ENCODE results near the gene ZNF91. TPM values are rescaled to one million over a fixed set of nuclear protein-coding genes. Genes with fewer than 3 reads are reported as not detected.
"Not testable (repeated sequence)": the region's sequence is repeated elsewhere in the genome, so short reads cannot be mapped to it uniquely, and the experiment has no call there.

The ZNF91 gene
- total RNA-seq, 1 donor from 2014 or later = 91.2 TPM

DNA sequence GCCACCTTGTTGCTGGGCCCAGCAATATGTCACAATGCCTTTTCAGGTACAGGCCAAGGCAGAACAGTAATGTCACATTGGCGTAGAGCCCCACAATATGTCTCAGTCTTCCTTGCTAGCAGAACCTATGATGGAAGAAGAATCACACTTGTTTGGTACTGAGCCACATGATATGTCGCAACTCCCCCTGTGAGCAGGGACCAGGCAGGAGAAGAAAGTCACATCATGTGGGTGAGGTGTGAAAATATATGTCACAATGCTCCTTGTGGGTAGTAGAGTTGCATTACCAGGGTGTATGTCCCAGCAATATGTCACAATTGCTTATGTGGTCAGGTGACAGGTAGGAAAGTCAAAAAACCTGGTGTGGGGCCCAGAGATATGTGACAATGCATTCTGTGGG, 7.1 kb upstream of the ZNF91 start:
- DNase-seq (ENCODE audit: low spot score) = no peak
- no peak for ATAC-seq
- intact Hi-C loops (cut with DNase I) = no loop called here

DNA sequence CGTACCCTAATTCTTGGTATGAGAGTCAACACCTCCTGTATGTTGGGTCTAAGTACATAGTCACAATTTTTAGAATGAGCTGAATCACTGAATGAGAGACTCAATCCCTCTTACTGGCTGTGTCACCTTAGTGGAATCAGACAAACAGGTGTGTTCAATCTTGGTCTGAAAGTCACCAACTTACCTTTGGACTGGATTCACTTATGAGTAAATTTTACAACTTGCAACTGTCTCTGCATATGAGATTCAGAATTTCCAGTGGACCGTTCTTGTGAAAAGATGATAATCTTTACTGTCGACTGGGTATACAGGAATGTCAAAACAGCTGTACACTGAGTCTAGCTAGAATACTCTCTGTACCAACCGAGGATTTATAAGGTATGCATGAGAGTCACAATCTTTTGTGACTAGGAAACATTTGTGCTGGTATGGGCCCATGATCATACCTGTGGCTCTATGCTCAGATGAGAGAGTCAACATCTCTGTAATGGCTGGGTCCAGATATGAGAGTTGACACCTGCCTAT, 5.9 kb upstream of the ZNF91 start:
- ATAC-seq (no peak), DNase-seq (ENCODE audit: low spot score) (no peak)
- intact Hi-C loops (cut with DNase I) = no loop called here

DNA sequence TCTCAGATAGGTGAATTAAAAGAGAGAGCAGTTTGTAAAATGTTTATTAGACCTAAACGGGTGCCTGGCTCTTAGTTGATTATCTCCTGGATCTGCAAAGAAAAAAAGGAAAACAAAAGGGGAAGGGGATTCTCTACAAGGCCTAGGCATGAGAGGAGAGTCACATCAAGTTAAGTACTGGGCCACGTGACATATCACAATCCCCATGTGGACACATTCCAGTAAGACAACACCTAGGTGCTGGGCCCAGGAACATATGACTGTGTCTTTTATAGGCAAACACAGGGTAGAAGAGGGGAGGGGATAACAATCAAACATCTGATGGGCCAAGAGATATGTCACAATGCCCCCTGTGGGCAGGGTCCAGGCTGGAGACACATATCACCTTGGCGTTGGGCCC, 4.2 kb upstream of the ZNF91 start:
- DNase-seq (ENCODE audit: low spot score) (no peak), ATAC-seq (no peak)
- intact Hi-C loops (cut with DNase I) = no loop called here

DNA sequence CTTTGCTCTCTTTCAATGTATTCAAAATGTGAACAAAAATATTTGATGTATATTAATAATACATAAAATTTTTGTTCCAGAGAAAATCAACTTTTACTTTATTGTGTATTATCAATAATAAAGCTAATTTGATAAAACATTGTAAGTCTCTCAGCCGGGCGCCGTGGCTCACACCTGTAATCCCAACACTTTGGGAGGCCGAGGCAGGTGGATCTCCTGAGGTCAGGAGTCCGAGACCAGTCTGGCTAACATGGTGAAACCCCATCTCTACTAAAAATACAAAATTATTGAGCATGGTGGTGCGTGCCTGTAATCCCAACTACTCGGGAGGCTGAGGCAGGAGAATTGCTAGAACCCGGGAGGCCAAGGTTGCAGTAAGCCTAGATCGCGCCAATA, 449 bp upstream of the ZNF91 start:
- ATAC-seq; DNase-seq (ENCODE audit: low spot score); intact Hi-C loops (cut with DNase I): not testable (repeated sequence)

DNA sequence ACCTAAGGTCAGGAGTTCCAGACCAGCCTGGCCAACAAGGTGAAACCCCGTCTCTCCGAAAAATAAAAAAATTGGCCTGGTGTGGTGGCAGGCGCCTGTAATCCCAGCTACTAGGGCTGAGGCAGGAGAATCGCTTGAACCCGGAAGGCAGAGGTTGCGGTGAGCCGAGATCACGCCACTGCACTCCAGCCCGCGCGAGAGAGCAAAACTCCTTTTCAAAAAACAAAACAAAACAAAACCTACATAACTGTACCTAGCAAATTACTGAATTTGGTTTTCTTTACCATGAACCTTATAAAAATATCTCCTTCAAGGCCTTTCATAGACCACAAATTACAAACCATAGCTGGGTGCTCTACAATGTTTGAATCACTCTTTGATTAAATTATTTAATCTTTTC, 760 bp downstream of the ZNF91 start:
- intact Hi-C loops (cut with DNase I) = no loop called here
- DNase-seq (ENCODE audit: low spot score) = no peak
- peak; percentile 65 for ATAC-seq

DNA sequence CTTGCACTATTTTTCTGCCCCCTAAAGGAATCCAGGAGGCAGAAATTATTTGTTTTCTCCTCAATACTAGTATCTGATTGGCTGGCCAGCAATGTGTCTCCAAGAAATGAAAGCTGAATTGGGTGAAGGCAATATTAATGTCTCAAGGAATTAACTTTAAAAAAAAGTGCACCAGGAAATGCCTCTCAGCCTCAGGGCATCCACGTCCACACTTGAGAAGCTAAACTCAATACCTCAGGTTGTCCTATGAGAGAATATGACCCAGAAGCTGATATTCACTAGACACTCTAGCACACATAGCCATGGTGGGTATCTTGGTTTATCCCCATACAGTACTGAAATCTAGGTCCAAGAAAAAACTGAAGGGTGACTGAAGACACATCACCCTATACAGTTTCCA, 2.1 kb downstream of the ZNF91 start:
- ATAC-seq (no peak), DNase-seq (ENCODE audit: low spot score) (no peak)
- intact Hi-C loops (cut with DNase I) = no loop called here

DNA sequence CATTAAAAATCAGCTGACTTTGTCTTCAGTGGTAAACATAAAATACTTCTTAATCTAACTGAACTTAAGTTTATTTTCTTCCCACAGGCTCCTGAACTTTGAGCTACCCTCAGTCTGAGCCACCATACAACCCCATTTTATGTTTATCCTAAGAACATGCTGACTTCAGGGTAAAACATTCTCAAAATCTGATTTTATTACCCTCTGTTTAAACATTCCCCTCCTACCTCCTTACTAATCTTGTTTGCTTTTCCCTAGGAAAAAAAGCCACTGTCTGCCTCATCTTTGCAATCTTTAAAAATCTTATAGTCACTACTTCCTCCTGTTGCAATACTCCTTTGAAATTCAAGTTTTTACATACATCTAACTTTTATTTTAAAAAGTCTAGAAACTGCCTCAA, 4.0 kb downstream of the ZNF91 start:
- DNase-seq (ENCODE audit: low spot score) (no peak), ATAC-seq (no peak)
- intact Hi-C loops (cut with DNase I) = no loop called here

DNA sequence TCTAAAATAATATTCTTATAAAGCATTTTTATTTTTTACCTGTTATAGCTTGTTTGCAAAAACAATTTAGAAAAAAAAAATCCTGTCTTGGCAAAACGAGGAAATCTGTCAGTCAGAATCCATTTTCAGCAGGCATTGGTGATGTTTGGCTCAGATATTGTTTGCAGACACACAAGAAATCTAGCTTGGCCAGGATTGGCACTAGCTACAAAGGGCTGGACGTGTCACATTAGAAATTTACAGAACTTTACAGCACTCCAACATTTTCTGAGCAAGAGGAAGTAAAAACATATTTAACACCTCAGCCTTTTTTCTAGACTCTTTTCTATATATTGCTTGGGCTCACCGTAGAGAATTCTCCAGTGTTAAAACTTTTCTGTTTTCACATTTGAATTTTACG, 9.9 kb downstream of the ZNF91 start:
- ATAC-seq = no peak
- DNase-seq (ENCODE audit: low spot score) = no peak
- intact Hi-C loops (cut with DNase I) = no loop called here

DNA sequence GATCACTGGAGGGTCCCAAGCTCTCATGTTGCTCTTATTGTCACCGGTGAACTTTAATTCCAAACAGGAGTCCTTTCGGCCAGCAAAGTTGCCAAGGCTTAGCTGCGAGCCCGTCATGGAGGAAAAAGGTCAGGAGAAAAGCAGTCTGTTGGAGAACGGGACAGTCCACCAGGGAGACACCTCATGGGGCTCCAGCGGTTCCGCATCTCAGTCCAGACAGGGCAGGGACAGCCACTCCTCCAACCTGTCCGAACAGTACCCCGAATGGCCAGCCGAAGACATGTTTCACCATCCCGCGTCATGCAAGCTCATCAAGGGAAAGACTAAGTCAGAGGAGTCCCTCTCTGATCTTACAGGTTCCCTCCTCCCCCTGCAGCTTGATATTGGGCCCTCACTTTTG, 10.4 kb downstream of the ZNF91 start:
- intact Hi-C loops (cut with DNase I) = no loop called here
- no peak for ATAC-seq
- DNase-seq (ENCODE audit: low spot score) = no peak

DNA sequence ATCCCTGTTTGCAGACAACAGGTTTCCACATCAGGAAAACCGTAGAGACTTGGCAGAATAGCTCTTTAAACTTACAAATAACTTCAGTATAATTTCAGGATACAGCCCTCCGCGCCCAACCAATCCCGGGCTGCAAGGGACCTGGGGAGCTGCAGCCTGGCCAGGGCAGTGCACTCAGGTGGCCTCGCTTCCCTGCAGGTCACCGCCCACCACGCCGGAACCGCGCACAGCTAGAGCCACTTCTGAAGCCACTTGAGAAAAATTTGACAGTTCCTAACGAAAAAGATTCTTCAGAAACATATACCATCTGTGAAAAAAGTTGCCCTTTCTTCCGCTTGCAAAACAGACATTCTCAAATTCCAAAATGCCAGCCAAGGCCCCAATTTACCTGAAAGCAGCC, 11.1 kb downstream of the ZNF91 start:
- intact Hi-C loops (cut with DNase I) = no loop called here
- no peak for ATAC-seq

DNA sequence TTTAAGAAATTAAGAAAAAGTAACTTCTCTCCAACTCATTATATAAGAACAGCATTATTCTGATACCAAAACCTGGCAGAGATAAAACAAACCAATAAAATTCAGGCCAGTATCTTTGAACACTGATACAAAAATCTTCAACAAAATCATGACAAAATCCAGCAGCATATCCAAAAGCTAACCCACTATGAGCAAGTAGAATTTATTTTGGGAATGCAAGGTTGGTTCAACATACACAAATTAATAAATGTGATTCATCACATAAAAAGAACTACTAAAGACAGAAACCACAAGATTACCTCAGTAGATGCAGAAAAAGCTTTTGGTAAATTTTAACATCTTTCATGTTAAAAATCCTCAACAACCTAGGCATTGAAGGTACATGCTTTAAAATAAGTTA, 12.3 kb downstream of the ZNF91 start:
- intact Hi-C loops (cut with DNase I) = no loop called here
- DNase-seq (ENCODE audit: low spot score) (no peak), ATAC-seq (no peak)

More for the DNA sequence above, 11.1 kb downstream of the ZNF91 start:
- no peak for DNase-seq (ENCODE audit: low spot score)

DNA sequence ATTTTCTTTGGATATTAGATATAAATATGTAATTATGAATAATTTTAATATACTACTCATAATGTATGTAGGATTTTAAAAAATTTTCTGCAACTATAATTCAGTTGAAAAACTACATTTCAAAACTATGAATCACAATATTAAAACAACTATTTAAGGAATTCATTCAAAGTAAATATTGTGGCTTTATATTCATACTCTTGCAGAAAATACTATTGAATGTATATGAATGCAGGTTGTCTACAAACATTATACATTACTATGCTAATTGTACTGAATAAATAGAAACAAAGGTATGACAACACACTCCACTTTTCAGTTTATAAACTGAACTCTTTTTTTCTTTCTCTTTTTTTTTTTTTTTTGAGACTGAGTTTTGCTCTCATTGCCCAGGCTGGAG, 14.2 kb downstream of the ZNF91 start:
- no peak for ATAC-seq
- DNase-seq (ENCODE audit: low spot score) = no peak
- intact Hi-C loops (cut with DNase I) = no loop called here

DNA sequence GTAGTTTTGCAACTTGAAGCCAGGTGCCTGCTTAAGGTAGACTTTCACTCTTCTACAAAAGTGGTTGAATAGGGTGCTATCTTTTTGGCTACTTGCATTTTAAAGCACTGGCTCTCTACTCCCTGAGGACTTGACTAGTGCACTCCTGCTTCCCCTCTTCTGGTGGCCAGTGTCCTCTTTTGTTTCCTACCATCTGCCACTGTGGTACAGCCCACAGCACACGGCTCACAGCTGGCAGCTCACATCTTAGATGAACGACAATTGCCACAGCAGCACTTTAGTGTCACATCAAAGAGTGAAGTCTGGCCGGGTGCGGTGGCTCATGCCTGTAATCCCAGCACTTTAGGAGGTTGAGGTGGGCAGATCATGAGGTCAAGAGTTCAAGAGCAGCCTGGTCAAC, 15.6 kb downstream of the ZNF91 start:
- ATAC-seq; intact Hi-C loops (cut with DNase I); DNase-seq (ENCODE audit: low spot score): not testable (repeated sequence)

DNA sequence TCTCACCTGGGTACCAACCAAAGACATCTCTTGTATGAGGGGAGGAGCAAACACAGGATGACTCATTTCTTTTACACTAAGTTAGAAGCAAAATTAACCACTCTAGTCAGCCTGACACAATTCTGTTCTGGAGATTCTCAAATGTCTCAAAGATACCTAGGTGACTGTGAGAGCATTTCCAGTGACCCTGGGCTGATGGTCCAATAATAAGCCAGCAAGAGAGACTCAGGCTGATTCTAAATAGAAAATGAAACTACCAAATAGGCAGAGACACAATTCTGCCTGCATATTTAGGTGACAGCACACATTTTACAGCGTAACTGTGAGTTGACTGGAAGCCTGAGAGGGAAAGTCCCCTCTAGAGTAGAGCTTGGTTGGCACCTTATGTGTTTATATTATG, 16.3 kb downstream of the ZNF91 start:
- intact Hi-C loops (cut with DNase I) = no loop called here
- DNase-seq (ENCODE audit: low spot score) (no peak), ATAC-seq (no peak)

DNA sequence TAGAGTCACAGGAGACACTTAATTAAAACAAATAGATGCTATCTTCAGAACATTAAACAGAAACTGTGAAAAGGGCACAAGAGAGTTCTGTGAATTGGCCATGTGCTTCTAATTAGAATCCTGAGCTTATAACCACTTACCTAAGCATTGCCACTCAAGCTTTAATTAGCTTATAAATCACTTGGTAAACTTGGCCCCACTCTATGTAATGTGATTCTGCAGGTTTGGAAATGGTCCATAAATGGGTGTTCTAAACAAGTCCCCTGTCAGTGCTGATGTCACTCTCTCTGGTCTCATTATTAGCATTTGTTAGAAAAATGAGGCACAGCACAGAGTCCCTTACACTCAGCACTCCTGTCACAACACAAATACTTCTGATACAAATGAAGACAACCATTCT, 18.0 kb downstream of the ZNF91 start:
- ATAC-seq = no peak
- intact Hi-C loops (cut with DNase I) = no loop called here

DNA sequence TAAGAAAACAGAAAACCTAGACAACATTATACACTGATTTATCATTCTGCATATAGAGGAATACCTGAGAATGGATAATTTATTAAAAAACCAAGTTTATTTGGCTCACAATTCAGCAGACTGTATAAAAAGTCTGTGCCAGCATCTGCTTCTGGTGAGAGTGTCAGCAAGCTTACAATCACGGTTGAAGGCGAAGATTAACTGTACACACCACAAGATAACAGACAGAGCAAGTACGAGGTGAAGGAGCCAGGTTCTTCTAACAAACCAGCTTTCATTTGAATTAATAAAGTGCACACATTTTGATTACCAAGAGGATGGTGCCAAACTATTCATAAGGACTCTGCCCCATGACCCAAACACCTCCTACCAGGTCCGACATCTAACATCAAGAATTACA, 28.8 kb downstream of the ZNF91 start:
- DNase-seq (ENCODE audit: low spot score) (no peak), ATAC-seq (no peak)
- intact Hi-C loops (cut with DNase I) = no loop called here

More for the DNA sequence above, 18.0 kb downstream of the ZNF91 start:
- DNase-seq (ENCODE audit: low spot score) = no peak

DNA sequence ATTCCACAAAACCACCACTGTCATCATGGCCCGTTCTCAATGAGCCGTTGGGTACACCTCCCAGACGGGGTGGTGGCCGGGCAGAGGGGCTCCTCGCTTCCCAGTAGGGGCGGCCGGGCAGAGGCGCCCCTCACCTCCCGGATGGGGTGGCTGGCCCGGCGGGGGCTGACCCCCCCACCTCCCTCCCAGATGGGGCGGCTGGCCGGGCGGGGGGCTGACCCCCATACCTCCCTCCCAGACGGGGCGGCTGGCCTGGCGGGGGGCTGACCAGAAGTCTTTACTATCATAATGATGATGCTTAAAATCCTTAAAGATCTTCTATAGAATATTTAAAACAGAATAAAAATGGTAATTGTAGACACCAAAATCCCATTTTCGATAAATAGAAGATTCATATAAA, 29.2 kb downstream of the ZNF91 start:
- intact Hi-C loops (cut with DNase I); ATAC-seq; DNase-seq (ENCODE audit: low spot score): not testable (repeated sequence)

DNA sequence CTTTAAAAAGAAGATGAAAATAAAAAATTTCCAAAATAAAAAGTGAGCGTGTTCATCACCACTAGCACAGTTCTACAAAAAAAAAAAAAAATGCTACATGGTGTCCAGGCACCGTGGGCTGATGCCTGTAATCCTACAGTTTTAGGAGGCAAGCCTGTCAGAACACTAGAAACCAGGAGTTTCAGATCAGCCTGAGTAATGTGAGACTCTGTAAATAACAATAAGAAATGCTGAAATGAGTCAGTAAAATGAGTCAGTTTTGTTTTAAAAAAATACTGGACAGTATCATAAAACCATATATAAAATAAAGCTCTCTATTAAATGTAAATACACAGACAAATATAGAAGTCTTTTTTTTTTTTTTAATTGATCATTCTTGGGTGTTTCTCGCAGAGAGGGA, 30.0 kb downstream of the ZNF91 start:
- no peak for DNase-seq (ENCODE audit: low spot score)
- ATAC-seq = no peak

DNA sequence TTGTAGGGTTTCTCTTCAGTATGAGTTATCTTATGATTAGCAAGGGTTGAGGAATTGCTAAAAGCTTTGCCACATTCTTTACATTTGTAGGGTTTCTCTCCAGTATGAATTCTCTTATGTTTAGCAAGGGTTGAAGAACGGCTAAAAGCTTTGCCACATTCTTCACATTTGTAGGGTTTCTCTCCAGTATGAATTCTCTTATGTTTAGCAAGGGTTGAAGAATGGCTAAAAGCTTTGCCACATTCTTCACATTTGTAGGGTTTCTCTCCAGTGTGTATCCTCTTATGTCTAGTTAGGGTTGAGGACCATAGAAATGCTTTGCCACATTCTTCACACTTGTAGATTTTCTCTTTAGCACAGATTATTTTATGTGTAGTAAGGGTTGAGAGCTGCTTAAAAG, 33.4 kb downstream of the ZNF91 start:
- ATAC-seq; intact Hi-C loops (cut with DNase I); DNase-seq (ENCODE audit: low spot score): not testable (repeated sequence)

More for the DNA sequence above, 30.0 kb downstream of the ZNF91 start:
- intact Hi-C loops (cut with DNase I) = no loop called here

DNA sequence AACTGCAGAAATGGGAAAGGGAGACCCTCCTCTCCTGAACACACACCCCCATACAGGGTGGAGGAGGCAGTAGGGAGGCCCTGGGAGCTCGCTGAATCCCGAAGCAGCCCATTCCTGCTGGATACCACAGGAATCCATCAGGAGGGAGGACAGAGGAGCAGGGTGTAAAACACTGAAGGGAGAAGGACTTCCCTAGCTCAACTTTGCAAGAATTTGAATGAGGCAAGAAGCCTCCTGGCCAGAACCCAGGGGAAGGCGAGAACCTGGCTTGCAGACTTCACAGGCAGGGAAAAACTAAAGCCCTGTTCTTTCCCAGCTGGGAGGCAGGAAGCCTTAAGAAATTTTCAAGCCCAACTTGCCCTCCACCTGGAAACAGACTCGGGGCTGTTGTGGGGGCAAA, 43.5 kb downstream of the ZNF91 start:
- DNase-seq (ENCODE audit: low spot score) (no peak), ATAC-seq (no peak)
- intact Hi-C loops (cut with DNase I) = no loop called here

DNA sequence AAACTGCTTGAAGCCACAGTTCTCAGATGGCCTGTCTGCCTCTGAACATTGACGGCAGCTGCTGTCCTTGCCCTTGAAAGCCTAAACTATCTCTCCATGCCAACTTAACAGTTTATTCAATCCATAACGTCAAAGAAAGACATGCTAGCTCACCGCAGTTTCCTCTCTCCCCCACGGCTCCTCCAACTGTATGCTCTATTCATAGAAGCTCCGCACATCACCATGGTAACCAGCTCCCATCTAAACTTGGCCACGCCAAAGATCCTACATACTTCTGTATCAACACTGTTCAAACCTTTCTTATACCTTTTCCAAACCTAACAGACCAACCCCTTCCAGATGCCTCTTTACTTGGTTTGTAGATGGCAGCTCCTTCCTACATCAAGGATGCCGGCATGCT, 48.6 kb downstream of the ZNF91 start:
- ATAC-seq (no peak), DNase-seq (ENCODE audit: low spot score) (no peak)
- intact Hi-C loops (cut with DNase I) = no loop called here

DNA sequence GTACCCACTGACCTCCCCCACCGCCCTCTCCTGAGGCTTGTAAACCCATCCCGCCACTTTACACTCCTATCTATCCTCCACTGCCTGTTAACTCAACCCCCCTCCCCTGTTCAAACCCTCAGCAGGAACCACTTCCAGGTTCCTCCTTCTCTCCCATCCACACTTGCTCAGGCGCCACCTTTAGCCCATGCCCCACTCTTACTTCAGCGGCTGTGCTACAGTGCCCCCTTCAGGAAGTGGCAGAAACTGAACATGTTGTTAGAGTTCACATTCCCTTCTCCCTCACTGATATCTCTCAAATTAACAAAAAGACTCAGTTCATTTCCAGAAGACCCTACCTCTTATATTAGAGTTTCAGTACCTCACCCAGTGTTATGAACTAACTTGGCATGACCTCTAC, 49.4 kb downstream of the ZNF91 start:
- intact Hi-C loops (cut with DNase I) = no loop called here
- ATAC-seq (no peak), DNase-seq (ENCODE audit: low spot score) (no peak)
